ENCODE results near the gene PARD6B.
"Not testable (repeated sequence)": the region's sequence is repeated elsewhere in the genome, so short reads cannot be mapped to it uniquely, and the experiment has no call there.

The PARD6B gene

DNA sequence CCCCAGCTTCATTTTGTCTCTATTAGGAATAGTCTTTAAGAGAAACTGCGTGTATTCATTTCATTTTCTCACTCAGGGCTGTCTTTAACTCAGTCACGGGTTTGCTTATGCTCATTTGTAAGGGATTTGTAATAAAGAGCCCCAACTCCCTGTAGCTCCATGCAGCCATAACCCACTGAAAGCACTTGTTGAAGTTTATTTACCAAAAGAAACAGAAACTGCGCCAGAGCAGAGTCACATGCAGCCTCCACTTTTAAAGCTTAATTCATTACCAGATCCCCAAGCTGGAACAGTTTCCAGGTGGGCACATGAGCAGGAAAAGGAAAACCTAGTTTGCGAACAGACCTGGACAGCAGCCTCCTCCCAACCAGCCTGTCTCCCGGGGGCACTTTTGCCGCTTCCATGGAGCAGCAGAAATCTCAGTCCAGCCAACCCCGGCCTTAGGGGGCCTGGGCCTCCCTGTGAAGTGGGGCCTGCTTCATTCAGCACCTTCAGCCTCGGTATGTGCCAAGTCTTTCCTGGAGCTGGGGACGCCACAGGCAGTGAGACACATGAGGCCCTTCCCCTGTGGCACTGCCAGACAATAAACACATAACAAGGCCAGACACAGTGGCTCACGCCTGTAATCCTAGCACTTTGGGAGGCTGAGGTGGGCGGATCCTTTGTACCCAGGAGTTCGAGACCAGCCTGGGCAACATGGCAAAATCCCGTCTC is 68.0 kb downstream of the PARD6B start:
- no peak for ATAC-seq (ENCODE audit: insufficient read depth, low read depth)
- no peaks in the 10 kb centered on the region for H3K79me2 ChIP-seq (ENCODE audit: insufficient read depth, low read length)
- peaks cover 9% of the 10 kb centered on the region for H3K4me1 ChIP-seq (ENCODE audit: insufficient read depth, low read length)
- H3K9ac ChIP-seq (ENCODE audit: low read depth, low read length): no peak overlapping the region
- H2AFZ ChIP-seq (ENCODE audit: low read depth, low read length): no peak overlapping the region
- peaks cover 30% of the 10 kb centered on the region for H3K27me3 ChIP-seq (ENCODE audit: insufficient read depth, low read length, poor library complexity)
- no peak overlapping the region for H3K4me3 ChIP-seq (ENCODE audit: low read depth in 1 of 2, low read length in 2 of 2)
- H3K27ac ChIP-seq (ENCODE audit: low read length): no peak overlapping the region
- H4K20me1 ChIP-seq (ENCODE audit: insufficient read depth, low read length): peaks cover 5% of the 10 kb centered on the region; the same call in 1 of the 2 replicates
- DNase-seq: no peak
- H3K9me3 ChIP-seq (ENCODE audit: insufficient read depth, low read length, severe bottlenecking): no peaks in the 10 kb centered on the region
- no peak overlapping the region for H3K4me2 ChIP-seq (ENCODE audit: insufficient read depth, low read length)
- H3K36me3 ChIP-seq (ENCODE audit: insufficient read depth, low read length): no peaks in the 10 kb centered on the region
- TF ChIP-seq, protein P1, sequence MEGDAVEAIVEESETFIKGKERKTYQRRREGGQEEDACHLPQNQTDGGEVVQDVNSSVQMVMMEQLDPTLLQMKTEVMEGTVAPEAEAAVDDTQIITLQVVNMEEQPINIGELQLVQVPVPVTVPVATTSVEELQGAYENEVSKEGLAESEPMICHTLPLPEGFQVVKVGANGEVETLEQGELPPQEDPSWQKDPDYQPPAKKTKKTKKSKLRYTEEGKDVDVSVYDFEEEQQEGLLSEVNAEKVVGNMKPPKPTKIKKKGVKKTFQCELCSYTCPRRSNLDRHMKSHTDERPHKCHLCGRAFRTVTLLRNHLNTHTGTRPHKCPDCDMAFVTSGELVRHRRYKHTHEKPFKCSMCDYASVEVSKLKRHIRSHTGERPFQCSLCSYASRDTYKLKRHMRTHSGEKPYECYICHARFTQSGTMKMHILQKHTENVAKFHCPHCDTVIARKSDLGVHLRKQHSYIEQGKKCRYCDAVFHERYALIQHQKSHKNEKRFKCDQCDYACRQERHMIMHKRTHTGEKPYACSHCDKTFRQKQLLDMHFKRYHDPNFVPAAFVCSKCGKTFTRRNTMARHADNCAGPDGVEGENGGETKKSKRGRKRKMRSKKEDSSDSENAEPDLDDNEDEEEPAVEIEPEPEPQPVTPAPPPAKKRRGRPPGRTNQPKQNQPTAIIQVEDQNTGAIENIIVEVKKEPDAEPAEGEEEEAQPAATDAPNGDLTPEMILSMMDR (IDR thresholded peaks at IDR 0.05; ENCODE audit: borderline replicate concordance, extremely low read depth, low read length, poor library complexity, severe bottlenecking): no peak
- no peak for TF ChIP-seq EZH2 (IDR thresholded peaks at IDR 0.05; ENCODE audit: borderline replicate concordance, low read depth, low read length, severe bottlenecking)

GRCh38 chr20:50799890-50800550 is 68.6 kb downstream of the PARD6B start:
- no peak for DNase-seq
- no peaks in the 10 kb centered on the region for H3K79me2 ChIP-seq (ENCODE audit: insufficient read depth, low read length)
- no peaks in the 10 kb centered on the region for H3K36me3 ChIP-seq (ENCODE audit: insufficient read depth, low read length)
- no peak overlapping the region for H3K4me3 ChIP-seq (ENCODE audit: low read depth in 1 of 2, low read length in 2 of 2)
- H4K20me1 ChIP-seq (ENCODE audit: insufficient read depth, low read length): peaks cover 5% of the 10 kb centered on the region; the same call in 1 of the 2 replicates
- TF ChIP-seq, protein P1 (IDR thresholded peaks at IDR 0.05; ENCODE audit: borderline replicate concordance, extremely low read depth, low read length, poor library complexity, severe bottlenecking): no peak
- TF ChIP-seq EZH2 (IDR thresholded peaks at IDR 0.05; ENCODE audit: borderline replicate concordance, low read depth, low read length, severe bottlenecking): no peak
- H3K9me3 ChIP-seq (ENCODE audit: insufficient read depth, low read length, severe bottlenecking): no peaks in the 10 kb centered on the region
- no peak for ATAC-seq (ENCODE audit: insufficient read depth, low read depth)
- peaks cover 35% of the 10 kb centered on the region for H3K27me3 ChIP-seq (ENCODE audit: insufficient read depth, low read length, poor library complexity)
- H3K9ac ChIP-seq (ENCODE audit: low read depth, low read length): no peak overlapping the region
- H3K4me1 ChIP-seq (ENCODE audit: insufficient read depth, low read length): peaks cover 3% of the 10 kb centered on the region
- no peak overlapping the region for H3K27ac ChIP-seq (ENCODE audit: low read length)
- H2AFZ ChIP-seq (ENCODE audit: low read depth, low read length): no peak overlapping the region
- no peak overlapping the region for H3K4me2 ChIP-seq (ENCODE audit: insufficient read depth, low read length)

- not testable (repeated sequence) for H4K20me1 ChIP-seq (ENCODE audit: insufficient read depth, low read length); H3K79me2 ChIP-seq (ENCODE audit: insufficient read depth, low read length); H3K36me3 ChIP-seq (ENCODE audit: insufficient read depth, low read length); H3K4me1 ChIP-seq (ENCODE audit: insufficient read depth, low read length); H3K4me3 ChIP-seq (ENCODE audit: low read depth in 1 of 2, low read length in 2 of 2); ATAC-seq (ENCODE audit: insufficient read depth, low read depth); DNase-seq; H3K9ac ChIP-seq (ENCODE audit: low read depth, low read length); H2AFZ ChIP-seq (ENCODE audit: low read depth, low read length); H3K9me3 ChIP-seq (ENCODE audit: insufficient read depth, low read length, severe bottlenecking); H3K4me2 ChIP-seq (ENCODE audit: insufficient read depth, low read length); H3K27ac ChIP-seq (ENCODE audit: low read length)
- H3K27me3 ChIP-seq (ENCODE audit: insufficient read depth, low read length, poor library complexity): peaks cover 35% of the 10 kb centered on the region
Observed at GRCh38 chr20:50800986-50801746, 69.8 kb downstream of the PARD6B start.

GRCh38 chr20:50801747-50802125 is 70.4 kb downstream of the PARD6B start:
- Histone ChIP-seq H2AFZ (ENCODE audit: low read depth, low read length) (no peak overlapping the region), H3K79me2 (ENCODE audit: insufficient read depth, low read length) (no peaks in the 10 kb centered on the region), H4K20me1 (ENCODE audit: insufficient read depth, low read length) (0 out of 2 replicates have a peak, but pooled peaks cover 5% of the 10 kb centered on the region), H3K4me2 (ENCODE audit: insufficient read depth, low read length) (no peak overlapping the region), H3K9ac (ENCODE audit: low read depth, low read length) (no peak overlapping the region), H3K9me3 (ENCODE audit: insufficient read depth, low read length, severe bottlenecking) (no peaks in the 10 kb centered on the region), H3K36me3 (ENCODE audit: insufficient read depth, low read length) (no peaks in the 10 kb centered on the region), H3K4me3 (ENCODE audit: low read depth in 1 of 2, low read length in 2 of 2) (no peak overlapping the region), H3K27ac (ENCODE audit: low read length) (no peak overlapping the region), H3K4me1 (ENCODE audit: insufficient read depth, low read length) (no peaks in the 10 kb centered on the region), H3K27me3 (ENCODE audit: insufficient read depth, low read length, poor library complexity) (peaks cover 37% of the 10 kb centered on the region)
- DNase-seq (no peak), ATAC-seq (ENCODE audit: insufficient read depth, low read depth) (no peak)
- TF ChIP-seq, protein P1 (IDR thresholded peaks at IDR 0.05; ENCODE audit: borderline replicate concordance, extremely low read depth, low read length, poor library complexity, severe bottlenecking): no peak
- no peak for TF ChIP-seq EZH2 (IDR thresholded peaks at IDR 0.05; ENCODE audit: borderline replicate concordance, low read depth, low read length, severe bottlenecking)
